Measurements from ENCODE around the gene ENOX2. TPM values are rescaled to one million over a fixed set of nuclear protein-coding genes. Genes with fewer than 3 reads are reported as not detected.

ENOX2 gene
- total RNA-seq, 2 experiments from 2014 or later: 14.5 to 16.9 TPM

DNA sequence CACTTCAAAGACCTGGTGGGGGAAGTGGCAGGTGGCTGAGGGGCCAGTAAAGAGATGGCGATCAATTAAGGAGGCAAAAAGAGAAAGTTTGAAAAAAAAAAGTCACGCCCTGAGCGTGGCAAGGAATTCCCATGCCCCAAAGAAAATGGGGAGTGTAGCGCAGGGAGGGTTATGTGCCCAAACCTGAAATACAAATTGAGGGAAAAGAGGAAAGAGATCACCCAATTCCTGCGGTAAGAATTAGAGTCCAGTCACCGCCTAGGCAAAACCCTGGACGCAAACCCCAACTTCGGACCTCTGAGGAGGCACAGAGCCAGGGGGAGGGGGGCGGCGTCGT lies 595 bp downstream of the ENOX2 start:
- Mint-ChIP-seq H3K27me3 (no peaks in the 10 kb centered on the region), H3K27ac (peak overlapping the region; percentile 76), H3K9me3 (ENCODE audit: low read depth) (no peaks in the 10 kb centered on the region), H3K36me3 (peaks cover 9% of the 10 kb centered on the region), H3K4me1 (peaks cover 8% of the 10 kb centered on the region), H3K4me3 (no peak overlapping the region)
- ATAC-seq: no peak
- CTCF ChIA-PET: no interaction called here
- DNase-seq: no peak

DNA sequence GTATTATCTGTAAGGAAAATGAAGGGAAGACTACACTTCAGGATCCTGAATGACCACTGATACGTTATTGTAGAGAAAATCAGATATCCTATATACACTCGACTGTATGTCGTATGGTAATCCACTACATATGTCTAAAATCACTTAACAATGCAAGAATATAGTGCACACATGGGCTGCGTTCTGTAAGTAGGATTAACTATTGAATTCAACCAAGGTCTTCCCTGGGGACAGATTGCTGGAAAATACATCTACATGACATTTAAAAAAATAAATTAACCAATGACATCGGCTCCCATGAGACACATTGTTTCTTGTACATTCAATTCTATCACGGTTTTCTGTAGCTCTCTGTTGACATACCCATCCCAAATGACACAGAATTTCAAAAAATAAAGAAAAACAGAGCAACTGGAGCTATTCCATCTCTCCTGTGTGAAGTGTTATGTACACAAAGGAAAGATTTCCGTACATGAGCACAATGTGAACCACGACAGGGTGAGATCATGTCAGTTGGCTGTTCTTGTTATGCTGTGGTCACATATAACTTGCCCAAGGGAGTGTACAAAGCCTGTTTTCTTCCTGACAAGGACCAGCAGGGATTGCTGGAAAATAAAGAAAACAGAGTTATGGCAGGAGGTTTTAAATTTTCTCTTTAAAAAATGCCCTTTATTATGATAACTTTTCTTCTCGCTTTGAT lies 6.1 kb downstream of the ENOX2 start:
- H3K36me3 Mint-ChIP-seq: peaks cover 9% of the 10 kb centered on the region
- H3K4me1 Mint-ChIP-seq: peaks cover 5% of the 10 kb centered on the region
- CTCF ChIA-PET: no interaction called here
- H3K27me3 Mint-ChIP-seq: no peaks in the 10 kb centered on the region
- ATAC-seq: no peak
- H3K27ac Mint-ChIP-seq: no peak overlapping the region
- no peak overlapping the region for H3K4me3 Mint-ChIP-seq
- H3K9me3 Mint-ChIP-seq (ENCODE audit: low read depth): no peaks in the 10 kb centered on the region
- DNase-seq: no peak

DNA sequence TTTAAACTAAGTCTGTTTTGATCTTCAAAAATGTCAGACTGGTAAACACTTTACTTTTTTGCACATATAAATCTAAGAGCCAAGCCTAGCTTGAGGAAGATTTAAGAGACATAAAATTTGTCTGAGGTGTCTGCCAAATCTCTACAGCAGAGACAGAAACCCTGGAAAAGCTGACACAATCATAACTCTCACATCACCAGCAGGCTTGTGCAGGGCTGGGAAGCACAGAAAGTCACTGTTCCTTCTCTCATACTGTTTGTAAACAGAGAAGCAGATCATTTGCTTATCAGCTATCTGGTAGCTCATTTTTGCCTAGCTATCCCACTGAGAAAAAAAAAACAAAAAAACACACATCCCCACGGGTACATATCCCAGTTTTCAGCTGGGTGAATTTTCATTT lies 7.0 kb downstream of the ENOX2 start:
- peaks cover 1% of the 10 kb centered on the region for H3K4me1 Mint-ChIP-seq
- H3K27ac Mint-ChIP-seq: no peak overlapping the region
- no peak for DNase-seq
- peaks cover 9% of the 10 kb centered on the region for H3K36me3 Mint-ChIP-seq
- H3K27me3 Mint-ChIP-seq: no peaks in the 10 kb centered on the region
- no peak for ATAC-seq
- H3K9me3 Mint-ChIP-seq (ENCODE audit: low read depth): no peaks in the 10 kb centered on the region
- H3K4me3 Mint-ChIP-seq: no peak overlapping the region
- CTCF ChIA-PET: no interaction called here

DNA sequence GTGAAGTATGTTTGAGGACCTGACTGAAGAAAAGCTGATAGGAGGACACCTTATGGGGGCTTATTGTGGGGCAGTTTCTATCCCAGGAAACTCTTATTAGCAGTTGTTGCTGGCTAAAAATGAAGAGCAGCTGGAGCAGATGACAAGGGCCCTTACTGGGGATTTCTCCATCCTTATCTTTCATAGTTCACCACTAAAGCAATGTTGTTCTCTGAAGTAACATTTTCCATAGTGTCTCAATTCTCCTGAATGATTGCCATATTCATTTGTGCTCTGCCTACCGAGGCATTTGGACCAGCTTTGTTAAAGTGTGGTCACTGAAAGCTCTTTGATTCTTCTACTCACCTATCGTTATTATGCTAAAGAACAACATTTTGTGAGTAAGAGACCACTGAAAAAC lies 7.7 kb downstream of the ENOX2 start:
- no peaks in the 10 kb centered on the region for H3K27me3 Mint-ChIP-seq
- no peak overlapping the region for H3K27ac Mint-ChIP-seq
- H3K4me1 Mint-ChIP-seq: no peaks in the 10 kb centered on the region
- no peak for DNase-seq
- no peak for ATAC-seq
- CTCF ChIA-PET: interaction anchor here (1.0 kb wide), 1 partner anchor 22 kb away, joined by 3 read pairs; no protein-coding TSS in a partner anchor
- H3K4me3 Mint-ChIP-seq: no peak overlapping the region
- H3K9me3 Mint-ChIP-seq (ENCODE audit: low read depth): no peaks in the 10 kb centered on the region
- peaks cover 4% of the 10 kb centered on the region for H3K36me3 Mint-ChIP-seq

DNA sequence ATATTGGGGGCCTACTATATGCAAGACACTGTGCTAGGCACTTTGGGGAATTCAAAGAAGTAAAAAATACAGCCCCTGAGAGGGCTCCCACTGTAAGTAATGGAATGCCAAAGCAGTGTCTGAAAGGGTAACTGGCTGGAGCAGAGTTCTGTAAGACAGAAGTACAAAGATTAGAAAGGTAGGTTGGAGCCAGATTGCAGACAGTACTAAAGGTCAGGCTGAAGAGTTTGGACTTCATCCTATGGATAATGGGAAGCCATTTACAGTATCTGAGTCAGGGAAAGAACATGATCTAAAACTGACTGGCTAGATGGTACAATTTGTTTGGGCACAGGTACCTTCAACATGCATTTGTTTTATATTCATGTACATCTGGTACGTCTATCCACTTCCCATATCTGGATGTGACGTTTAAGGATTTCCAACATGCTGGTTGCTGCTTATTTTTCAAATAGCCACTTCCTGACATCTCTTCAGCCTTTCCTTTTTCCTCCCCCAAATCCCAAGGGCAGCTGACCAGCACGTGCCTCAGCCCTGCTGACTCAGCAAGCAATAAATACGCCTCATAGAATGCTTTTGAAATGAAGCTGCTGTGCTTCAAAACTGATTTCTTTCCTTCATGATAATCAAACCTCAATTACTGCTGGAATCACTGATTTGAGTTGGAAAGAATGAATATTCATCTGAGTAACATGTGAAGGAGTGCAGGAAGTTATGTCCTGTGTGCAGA lies 9.5 kb downstream of the ENOX2 start:
- Mint-ChIP-seq H3K4me3 (no peak overlapping the region), H3K9me3 (ENCODE audit: low read depth) (no peaks in the 10 kb centered on the region), H3K36me3 (peaks cover 1% of the 10 kb centered on the region), H3K4me1 (no peaks in the 10 kb centered on the region), H3K27me3 (no peaks in the 10 kb centered on the region), H3K27ac (no peak overlapping the region)
- ATAC-seq (no peak), DNase-seq (no peak)
- CTCF ChIA-PET: no interaction called here

DNA sequence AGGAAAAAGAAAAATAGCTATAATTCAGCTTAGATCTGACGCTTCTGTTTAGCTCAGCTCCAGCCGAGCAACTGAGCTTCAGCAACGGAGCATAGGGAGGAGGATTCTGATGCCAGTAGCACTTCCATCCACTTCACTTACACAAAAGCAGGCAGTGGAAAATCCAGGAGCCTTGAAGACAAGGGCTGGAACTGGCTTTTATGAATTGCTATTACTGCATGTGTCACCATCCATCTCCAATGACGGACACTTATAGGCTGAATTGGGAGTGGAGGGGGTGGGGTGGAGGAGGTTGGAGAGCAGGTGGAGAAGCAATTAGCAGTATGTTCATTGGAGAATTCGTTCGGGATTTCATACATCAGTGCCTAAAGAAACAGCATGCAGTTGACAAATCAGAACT lies 15.6 kb downstream of the ENOX2 start:
- peaks cover 3% of the 10 kb centered on the region for H3K4me1 Mint-ChIP-seq
- no peak overlapping the region for H3K4me3 Mint-ChIP-seq
- no peaks in the 10 kb centered on the region for H3K27me3 Mint-ChIP-seq
- ATAC-seq (no peak), DNase-seq (no peak)
- H3K36me3 Mint-ChIP-seq: no peaks in the 10 kb centered on the region
- no peaks in the 10 kb centered on the region for H3K9me3 Mint-ChIP-seq (ENCODE audit: low read depth)
- CTCF ChIA-PET: interaction anchor here (1.5 kb wide), 1 partner anchor 312 kb away, joined by 4 read pairs; no protein-coding TSS in a partner anchor
- H3K27ac Mint-ChIP-seq: no peak overlapping the region

DNA sequence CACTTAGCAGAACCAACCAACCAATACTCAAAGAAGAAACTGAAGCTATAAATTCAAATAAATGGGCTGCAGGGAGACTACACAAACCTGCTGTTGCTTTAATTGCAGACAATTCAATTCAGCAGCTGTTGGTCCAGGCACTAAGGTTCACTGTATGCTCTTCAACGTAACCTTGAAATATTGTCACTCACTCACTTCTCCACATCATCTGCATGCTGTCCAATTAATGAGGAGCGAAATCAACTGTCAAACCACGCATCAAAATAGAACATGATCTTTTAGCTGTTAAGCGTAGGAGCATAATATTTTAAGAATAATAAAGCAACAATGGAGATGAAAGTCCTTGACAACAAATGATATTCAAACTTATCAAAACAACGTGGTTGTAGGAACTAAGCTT lies 17.0 kb downstream of the ENOX2 start:
- peak overlapping the region; percentile 47 for H3K4me3 Mint-ChIP-seq
- peaks cover 3% of the 10 kb centered on the region for H3K4me1 Mint-ChIP-seq
- no peaks in the 10 kb centered on the region for H3K27me3 Mint-ChIP-seq
- CTCF ChIA-PET: interaction anchor here (1.0 kb wide), 1 partner anchor 31 kb away, joined by 4 read pairs; no protein-coding TSS in a partner anchor
- no peaks in the 10 kb centered on the region for H3K9me3 Mint-ChIP-seq (ENCODE audit: low read depth)
- no peak overlapping the region for H3K27ac Mint-ChIP-seq
- DNase-seq: no peak
- peak; percentile 36 for ATAC-seq
- H3K36me3 Mint-ChIP-seq: peaks cover 2% of the 10 kb centered on the region

DNA sequence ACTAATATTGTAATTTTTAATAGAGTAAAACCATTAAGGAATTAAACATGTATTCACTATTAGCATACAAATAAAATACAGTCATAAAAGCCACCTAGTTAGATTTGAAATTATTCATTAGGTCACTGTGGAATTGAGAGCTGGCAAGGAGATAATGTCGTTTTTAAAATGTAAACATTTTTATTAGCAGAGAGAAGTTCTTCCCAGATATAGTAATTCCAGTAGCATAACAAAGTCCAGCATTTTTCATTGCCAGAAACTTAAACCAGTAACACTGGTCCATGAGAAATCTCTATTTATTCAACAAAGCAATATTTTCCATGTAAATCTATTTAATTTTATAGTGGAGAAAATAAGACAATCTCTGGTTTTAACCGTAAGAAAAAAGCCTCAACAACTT lies 17.5 kb downstream of the ENOX2 start:
- no peak overlapping the region for H3K27ac Mint-ChIP-seq
- no peaks in the 10 kb centered on the region for H3K27me3 Mint-ChIP-seq
- peaks cover 2% of the 10 kb centered on the region for H3K36me3 Mint-ChIP-seq
- peak overlapping the region; percentile 47 for H3K4me3 Mint-ChIP-seq
- no peaks in the 10 kb centered on the region for H3K9me3 Mint-ChIP-seq (ENCODE audit: low read depth)
- DNase-seq (no peak), ATAC-seq (no peak)
- CTCF ChIA-PET: no interaction called here
- peaks cover 3% of the 10 kb centered on the region for H3K4me1 Mint-ChIP-seq

DNA sequence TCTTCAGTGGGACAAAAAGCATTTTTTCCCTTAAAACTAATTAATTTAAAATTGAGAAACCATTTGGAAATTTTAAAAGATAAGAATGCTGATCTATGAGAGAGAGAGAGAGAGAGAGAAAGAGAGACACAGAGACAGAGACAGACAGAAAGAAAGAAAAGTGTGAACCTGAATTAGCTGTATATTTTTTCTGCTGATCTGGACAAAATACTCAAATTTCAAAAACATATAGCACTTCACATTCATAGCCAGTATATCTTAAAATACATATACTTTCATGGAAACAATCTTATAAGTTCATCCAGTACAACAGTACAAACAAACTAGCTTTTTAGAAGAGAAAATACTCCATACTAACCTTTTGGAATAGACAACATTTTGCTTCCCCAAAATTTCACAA lies 18.4 kb downstream of the ENOX2 start:
- no peak for ATAC-seq
- no peaks in the 10 kb centered on the region for H3K27me3 Mint-ChIP-seq
- CTCF ChIA-PET: no interaction called here
- DNase-seq: no peak
- no peaks in the 10 kb centered on the region for H3K9me3 Mint-ChIP-seq (ENCODE audit: low read depth)
- peaks cover 3% of the 10 kb centered on the region for H3K36me3 Mint-ChIP-seq
- H3K4me3 Mint-ChIP-seq: no peak overlapping the region
- no peak overlapping the region for H3K27ac Mint-ChIP-seq
- peaks cover 3% of the 10 kb centered on the region for H3K4me1 Mint-ChIP-seq

DNA sequence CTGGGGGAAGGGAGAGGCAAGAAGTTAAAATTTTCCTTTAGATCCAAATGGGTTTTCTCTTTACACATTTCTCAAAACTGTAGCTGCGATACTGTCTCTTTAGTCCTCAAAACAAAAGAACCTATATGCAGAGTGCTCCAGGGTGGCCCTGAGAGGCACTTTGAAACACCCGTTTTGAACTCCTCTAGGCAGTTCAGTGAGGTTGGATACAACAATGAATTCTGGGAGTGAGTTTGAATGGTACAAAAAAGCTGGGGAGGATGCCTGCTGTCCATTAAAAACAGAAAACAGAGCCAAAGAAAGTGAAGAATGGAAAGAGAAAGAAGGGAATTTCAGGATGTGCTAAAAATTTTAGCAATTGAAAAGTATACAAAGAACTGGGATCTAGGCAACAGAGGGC lies 23.1 kb downstream of the ENOX2 start:
- H3K4me3 Mint-ChIP-seq: no peak overlapping the region
- H3K27ac Mint-ChIP-seq: no peak overlapping the region
- CTCF ChIA-PET: no interaction called here

DNA sequence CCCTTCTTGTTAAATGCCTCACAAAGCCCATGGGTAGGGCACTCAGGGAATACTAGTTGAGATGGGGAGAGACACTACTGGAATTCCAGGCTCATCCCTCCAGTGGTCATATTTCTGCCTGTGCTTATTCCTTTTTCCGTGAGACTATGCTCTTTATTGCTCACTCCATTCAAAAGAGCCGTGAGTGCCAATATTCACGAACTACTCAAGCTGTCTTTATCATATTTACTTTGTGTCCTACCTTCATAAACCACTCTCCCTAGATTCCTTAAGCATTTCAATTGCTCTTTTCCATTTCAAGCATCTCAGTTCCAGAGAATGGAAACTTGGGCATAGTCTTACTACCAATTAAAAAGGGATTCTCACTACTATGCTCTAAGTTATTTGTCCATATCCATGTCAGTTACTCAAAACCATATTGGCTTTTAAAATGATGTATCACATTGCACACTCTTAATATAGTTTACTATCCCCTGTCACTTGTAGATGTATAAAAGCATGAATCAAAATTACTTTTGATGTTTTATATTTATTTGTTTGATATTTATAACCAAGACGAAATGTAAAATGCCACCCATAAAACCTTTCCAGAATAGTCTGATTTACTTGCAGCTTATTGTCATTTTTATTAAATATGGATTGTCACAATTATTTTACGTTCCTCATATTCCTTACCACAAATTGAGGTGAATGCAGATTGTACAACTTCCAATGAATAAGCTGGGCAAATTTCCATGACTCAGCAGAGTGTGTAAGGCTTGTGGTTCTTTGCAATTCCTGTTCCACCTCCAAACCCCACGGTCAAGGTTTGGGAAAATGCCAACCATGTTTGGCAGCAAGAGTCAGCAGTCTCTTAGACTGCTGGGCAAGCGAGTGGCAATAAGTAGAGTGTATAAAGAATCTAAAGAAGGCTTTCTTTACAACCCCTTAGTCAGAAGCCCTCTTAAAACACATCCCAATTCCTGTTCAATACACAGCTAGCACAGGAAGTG lies 24.4 kb downstream of the ENOX2 start:
- DNase-seq (no peak), ATAC-seq (no peak)
- Mint-ChIP-seq H3K4me1 (peaks cover 1% of the 10 kb centered on the region), H3K27ac (no peak overlapping the region), H3K36me3 (peaks cover 10% of the 10 kb centered on the region), H3K27me3 (no peaks in the 10 kb centered on the region), H3K9me3 (ENCODE audit: low read depth) (no peaks in the 10 kb centered on the region), H3K4me3 (no peak overlapping the region)
- CTCF ChIA-PET: no interaction called here

More for the DNA sequence above, 23.1 kb downstream of the ENOX2 start:
- Mint-ChIP-seq H3K36me3 (peaks cover 5% of the 10 kb centered on the region), H3K4me1 (peaks cover 1% of the 10 kb centered on the region), H3K27me3 (no peaks in the 10 kb centered on the region), H3K9me3 (ENCODE audit: low read depth) (no peaks in the 10 kb centered on the region)
- DNase-seq: no peak
- ATAC-seq: no peak

DNA sequence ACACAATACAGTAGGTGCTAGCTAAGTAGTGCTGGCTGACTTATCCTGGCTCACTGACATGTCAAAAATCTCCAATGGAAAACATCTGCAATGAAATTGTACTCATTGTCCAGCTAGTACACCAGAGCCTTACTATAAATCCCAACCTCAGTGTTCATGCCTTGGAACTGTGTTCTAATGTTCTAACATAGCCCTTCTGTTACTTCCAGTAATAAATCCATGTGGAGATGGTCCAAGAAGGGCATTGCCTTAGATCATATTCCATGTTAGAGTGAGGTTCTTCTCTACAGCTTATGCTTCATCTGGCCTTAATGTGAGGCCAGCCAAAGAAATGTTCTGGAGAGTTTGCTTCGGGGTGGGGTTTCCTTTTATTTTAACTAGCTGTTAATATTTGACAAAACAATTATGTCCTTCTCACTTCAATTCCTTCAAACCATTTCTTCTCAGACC lies 25.1 kb downstream of the ENOX2 start:
- no peak for ATAC-seq
- Mint-ChIP-seq H3K9me3 (ENCODE audit: low read depth) (no peaks in the 10 kb centered on the region), H3K27me3 (no peaks in the 10 kb centered on the region), H3K27ac (no peak overlapping the region), H3K4me3 (no peak overlapping the region), H3K36me3 (peaks cover 13% of the 10 kb centered on the region), H3K4me1 (peaks cover 1% of the 10 kb centered on the region)
- DNase-seq: no peak
- CTCF ChIA-PET: no interaction called here

DNA sequence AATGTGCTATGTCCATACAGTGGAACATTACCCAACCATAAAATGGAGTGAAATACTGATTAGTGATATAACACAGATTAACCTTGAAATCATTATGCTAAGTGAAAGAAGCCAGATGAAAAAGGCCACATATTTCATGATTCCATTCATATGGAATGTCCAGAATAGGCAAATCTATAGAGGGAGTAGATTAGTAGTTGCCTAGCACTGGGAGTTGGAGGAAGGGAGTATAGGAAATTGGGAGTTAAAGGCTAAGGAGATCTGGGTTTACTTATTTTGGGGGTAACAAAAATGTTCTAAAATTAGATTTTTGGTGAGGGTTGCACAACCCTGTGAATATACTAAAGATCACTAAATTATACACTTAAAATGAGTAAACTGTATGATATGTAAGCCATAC lies 26.8 kb downstream of the ENOX2 start:
- H3K36me3 Mint-ChIP-seq: peaks cover 11% of the 10 kb centered on the region
- H3K27me3 Mint-ChIP-seq: no peaks in the 10 kb centered on the region
- H3K4me1 Mint-ChIP-seq: peaks cover 1% of the 10 kb centered on the region
- no peaks in the 10 kb centered on the region for H3K9me3 Mint-ChIP-seq (ENCODE audit: low read depth)
- H3K27ac Mint-ChIP-seq: no peak overlapping the region
- CTCF ChIA-PET: no interaction called here
- H3K4me3 Mint-ChIP-seq: no peak overlapping the region
- DNase-seq: no peak
- no peak for ATAC-seq
